H9 (cell line): ENCODE data around the gene LYSMD4. TPM values are rescaled to one million over a fixed set of nuclear protein-coding genes. Genes with fewer than 3 reads are reported as not detected.

ENCODE experiments used
- DNase-seq: peaks from one replicate; pipeline ENCODE4 v3.0.0-alpha.2; 2017
- H2AFZ ChIP-seq: one replicate; pipeline ENCODE4 v1.6.1; 2013; ENCODE audit warnings: mild to moderate bottlenecking, low read length, control low read depth, moderate library complexity
- H2AK5ac ChIP-seq: 2 replicates; pipeline ENCODE4 v1.6.1; 2013; ENCODE audit warnings: low read length, control low read depth, mixed read lengths; ENCODE audit not compliant: insufficient read length
- H2BK120ac ChIP-seq: one replicate; pipeline ENCODE4 v1.6.1; 2013; ENCODE audit warnings: low read depth, mild to moderate bottlenecking, low read length, control low read depth, inconsistent platforms; ENCODE audit not compliant: poor library complexity, severe bottlenecking
- H2BK12ac ChIP-seq: 2 replicates; pipeline ENCODE4 v1.6.1; 2013; ENCODE audit warnings: low read length, control low read depth, mixed read lengths, low read depth; ENCODE audit not compliant: insufficient read length
- H2BK15ac ChIP-seq: 2 replicates; pipeline ENCODE4 v1.6.1; 2013; ENCODE audit warnings: low read depth, low read length, control low read depth
- H2BK20ac ChIP-seq: one replicate; pipeline ENCODE4 v1.6.1; 2013; ENCODE audit warnings: low read depth, mild to moderate bottlenecking, low read length, control low read depth, inconsistent platforms; ENCODE audit not compliant: poor library complexity, severe bottlenecking
- H2BK5ac ChIP-seq: 2 replicates; pipeline ENCODE4 v1.6.1; 2013; ENCODE audit warnings: low read length, control low read depth, mixed read lengths; ENCODE audit not compliant: insufficient read length
- H3K14ac ChIP-seq: 2 replicates; pipeline ENCODE4 v1.6.1; 2013; ENCODE audit warnings: low read length, control low read depth; ENCODE audit not compliant: insufficient read depth
- H3K18ac ChIP-seq: 2 replicates; pipeline ENCODE4 v1.6.1; 2013; ENCODE audit warnings: low read depth, mild to moderate bottlenecking, mixed read lengths, low read length, control low read depth; ENCODE audit not compliant: insufficient read length
- H3K23ac ChIP-seq: 2 replicates; pipeline ENCODE4 v1.6.1; 2013; ENCODE audit warnings: low read length, control low read depth, mixed read lengths, low read depth; ENCODE audit not compliant: insufficient read length
- H3K23me2 ChIP-seq: 2 replicates; pipeline ENCODE4 v1.6.1; 2013; ENCODE audit warnings: low read depth, mild to moderate bottlenecking, mixed read lengths, low read length, control low read depth; ENCODE audit not compliant: insufficient read length, poor library complexity, severe bottlenecking
- H3K27ac ChIP-seq: 2 replicates; pipeline ENCODE4 v1.5.1; 2013; ENCODE audit warnings: low read length, control low read depth, mixed read lengths, low read depth; ENCODE audit not compliant: insufficient read length
- H3K27me3 ChIP-seq: 2 replicates; pipeline ENCODE4 v1.6.1; 2013; ENCODE audit warnings: low read length, control low read depth, inconsistent platforms; ENCODE audit not compliant: insufficient read depth
- H3K4ac ChIP-seq: 2 replicates; pipeline ENCODE4 v1.6.1; 2013; ENCODE audit warnings: low read depth, mild to moderate bottlenecking, control low read depth, inconsistent platforms, low read length, moderate library complexity
- H3K4me1 ChIP-seq: 2 replicates; pipeline ENCODE4 v1.6.1; 2013; ENCODE audit warnings: low read length, control low read depth, inconsistent platforms; ENCODE audit not compliant: insufficient read depth
- H3K4me2 ChIP-seq: 2 replicates; pipeline ENCODE4 v1.6.1; 2013; ENCODE audit warnings: low read length, control low read depth, mixed read lengths; ENCODE audit not compliant: insufficient read length, insufficient read depth
- H3K56ac ChIP-seq: 2 replicates; pipeline ENCODE4 v1.6.1; 2013; ENCODE audit warnings: low read depth, mild to moderate bottlenecking, mixed read lengths, low read length, control low read depth; ENCODE audit not compliant: insufficient read length
- H3K79me1 ChIP-seq: 2 replicates; pipeline ENCODE4 v1.6.1; 2013; ENCODE audit warnings: low read depth, mild to moderate bottlenecking, moderate library complexity, low read length, control low read depth, inconsistent platforms; ENCODE audit not compliant: insufficient read depth, poor library complexity, severe bottlenecking
- H3K79me2 ChIP-seq: 2 replicates; pipeline ENCODE4 v1.6.1; 2013; ENCODE audit warnings: low read length, control low read depth, inconsistent platforms; ENCODE audit not compliant: insufficient read depth
- H3K9ac ChIP-seq: 2 replicates; pipeline ENCODE4 v1.6.1; 2013; ENCODE audit warnings: low read length, control low read depth, mixed read lengths; ENCODE audit not compliant: insufficient read length; ENCODE audit errors: extremely low read depth
- H3K9me3 ChIP-seq: one replicate; pipeline ENCODE4 v1.6.1; 2013; ENCODE audit warnings: low read depth, low read length, inconsistent platforms; ENCODE audit not compliant: control insufficient read depth
- H3T11ph ChIP-seq: one replicate; pipeline ENCODE4 v1.6.1; 2013; ENCODE audit warnings: mild to moderate bottlenecking, low read length, control low read depth, inconsistent platforms
- H4K20me1 ChIP-seq: one replicate; pipeline ENCODE4 v1.6.1; 2013; ENCODE audit not compliant: control insufficient read depth, insufficient read length, insufficient read depth
- H4K5ac ChIP-seq: 2 replicates; pipeline ENCODE4 v1.6.1; 2013; ENCODE audit warnings: low read depth, mild to moderate bottlenecking, mixed read lengths, low read length, control low read depth; ENCODE audit not compliant: insufficient read length
- H4K8ac ChIP-seq: replicated peaks from 2 replicates; pipeline ENCODE4 v1.6.1; 2013; ENCODE audit warnings: low read length, control low read depth, mixed read lengths, low read depth; ENCODE audit not compliant: insufficient read length
- H4K91ac ChIP-seq: 2 replicates; pipeline ENCODE4 v1.6.1; 2013; ENCODE audit warnings: low read depth, mild to moderate bottlenecking, moderate library complexity, mixed read lengths, low read length, control low read depth; ENCODE audit not compliant: insufficient read length
- H3K27ac Mint-ChIP-seq, 3 experiments: 2 replicates in 2 of 3; 3 replicates in 1 of 3; pipeline ENCODE4 v1.8.0; 2020 to 2021; ENCODE audit warnings: mixed read lengths in 3 of 3, mild to moderate bottlenecking in 1 of 3, moderate library complexity in 1 of 3
- H3K27me3 Mint-ChIP-seq: 2 replicates; pipeline ENCODE4 v1.8.0; 2021; ENCODE audit warnings: low read depth, mild to moderate bottlenecking, moderate library complexity, mixed read lengths
- H3K36me3 Mint-ChIP-seq, 3 experiments: 2 replicates in 2 of 3; 3 replicates in 1 of 3; pipeline ENCODE4 v1.8.0; 2020 to 2021; ENCODE audit warnings: low read depth in 3 of 3, mixed read lengths in 3 of 3; ENCODE audit not compliant: insufficient read depth in 1 of 3
- H3K4me1 Mint-ChIP-seq, 2 experiments: 2 replicates each; pipeline ENCODE4 v1.8.0; 2020; ENCODE audit warnings: mixed read lengths in 2 of 2
- H3K4me3 Mint-ChIP-seq, 2 experiments: 2 replicates in 1 of 2; 3 replicates in 1 of 2; pipeline ENCODE4 v1.8.0; 2020 to 2021; ENCODE audit warnings: mild to moderate bottlenecking in 2 of 2, mixed read lengths in 2 of 2, moderate library complexity in 1 of 2
- H3K9me3 Mint-ChIP-seq, 2 experiments: 2 replicates in 1 of 2; 3 replicates in 1 of 2; pipeline ENCODE4 v1.8.0; 2020; ENCODE audit warnings: mild to moderate bottlenecking in 2 of 2, mixed read lengths in 2 of 2, moderate library complexity in 1 of 2
- CTCF ChIP-seq: fragments of 200-600 bp; sonication (generic); conservative IDR thresholded peaks from 3 replicates; pipeline ENCODE4 v1.8.0; 2021; ENCODE audit warnings: antibody characterized with exemption, mild to moderate bottlenecking
- WGBS: extraction: QIAGEN DNeasy Blood & Tissue Kit; methylation state at CpG from one replicate; pipeline ENCODE4 v1.1.7; 2013; ENCODE audit warnings: missing lambda C conversion rate, low lambda C conversion rate, mixed read lengths; ENCODE audit not compliant: insufficient read length; ENCODE audit errors: extremely low coverage; 5-methylcytosine and 5-hydroxymethylcytosine counted together
- total RNA-seq: library from RNA; stranded (reverse); gene quantifications from 2 replicates; pipeline ENCODE4 v1.2.1, GENCODE V29; 2021

LYSMD4 gene
- total RNA-seq, 1 experiment from 2014 or later, result 10.0 TPM

- Histone ChIP-seq H3K9me3 (no peaks in the 10 kb centered on the region), H4K8ac (no peak overlapping the region), H3K23ac (no peak overlapping the region), H3K27me3 (no peaks in the 10 kb centered on the region), H4K20me1 (no peaks in the 10 kb centered on the region), H3K79me2 (no peaks in the 10 kb centered on the region), H3K18ac (no peak overlapping the region), H2AFZ (no peak overlapping the region), H3K27ac (no peak overlapping the region), H3K23me2 (peaks cover 16% of the 10 kb centered on the region), H3K9ac (peak overlapping the region; percentile 37), H3K4ac (no peak overlapping the region), H3T11ph (no peak overlapping the region), H2BK20ac (no peak overlapping the region), H3K79me1 (no peaks in the 10 kb centered on the region), H3K14ac (no peak overlapping the region), H2BK15ac (no peak overlapping the region), H4K5ac (no peak overlapping the region), H4K91ac (no peak overlapping the region), H3K4me2 (peak overlapping the region; percentile 92), H3K56ac (no peak overlapping the region), H2BK12ac (no peak overlapping the region), H2BK120ac (no peak overlapping the region), H2BK5ac (no peak overlapping the region), H3K4me1 (no peaks in the 10 kb centered on the region), H2AK5ac (no peak overlapping the region)
- Mint-ChIP-seq H3K4me3 (peak overlapping the region; percentile 68 to 87), H3K9me3 (no peaks in the 10 kb centered on the region), H3K4me1 (peaks cover 24 to 32% of the 10 kb centered on the region in 2 experiments), H3K27ac (no peak overlapping the region; a peak in 1 of 7 replicates), H3K27me3 (peaks cover 10% of the 10 kb centered on the region), H3K36me3 (peaks cover 3 to 20% (median 4%) of the 10 kb centered on the region in 3 experiments; a peak in 4 of 7 replicates)
- no peak for DNase-seq
- WGBS, result no CpG with 5 or more reads among the region's 18 CpGs
- TF ChIP-seq CTCF, result no peak
Measured at GRCh38 chr15:99732124-99732750, 1.0 kb downstream of the LYSMD4 start.
